ENCODE results near the gene WDR33. TPM values are rescaled to one million over a fixed set of nuclear protein-coding genes. Genes with fewer than 3 reads are reported as not detected.

WDR33 gene
- total RNA-seq, 2 experiments from 2014 or later: 59.8 to 61.5 TPM

GRCh38 chr2:127661072-127661649 is 149.8 kb downstream of the WDR33 start:
- H3K27me3 ChIP-seq (ENCODE audit: control insufficient read depth in 1 of 2, insufficient read depth in 2 of 2, low read length in 2 of 2): peaks cover 25 to 32% of the 10 kb centered on the region in 2 experiments
- no peak overlapping the region for H3K27ac ChIP-seq (ENCODE audit: low read depth in 1 of 2, low read length in 2 of 2)
- POLR2A ChIA-PET: no interaction called here
- TF ChIP-seq, protein P1, sequence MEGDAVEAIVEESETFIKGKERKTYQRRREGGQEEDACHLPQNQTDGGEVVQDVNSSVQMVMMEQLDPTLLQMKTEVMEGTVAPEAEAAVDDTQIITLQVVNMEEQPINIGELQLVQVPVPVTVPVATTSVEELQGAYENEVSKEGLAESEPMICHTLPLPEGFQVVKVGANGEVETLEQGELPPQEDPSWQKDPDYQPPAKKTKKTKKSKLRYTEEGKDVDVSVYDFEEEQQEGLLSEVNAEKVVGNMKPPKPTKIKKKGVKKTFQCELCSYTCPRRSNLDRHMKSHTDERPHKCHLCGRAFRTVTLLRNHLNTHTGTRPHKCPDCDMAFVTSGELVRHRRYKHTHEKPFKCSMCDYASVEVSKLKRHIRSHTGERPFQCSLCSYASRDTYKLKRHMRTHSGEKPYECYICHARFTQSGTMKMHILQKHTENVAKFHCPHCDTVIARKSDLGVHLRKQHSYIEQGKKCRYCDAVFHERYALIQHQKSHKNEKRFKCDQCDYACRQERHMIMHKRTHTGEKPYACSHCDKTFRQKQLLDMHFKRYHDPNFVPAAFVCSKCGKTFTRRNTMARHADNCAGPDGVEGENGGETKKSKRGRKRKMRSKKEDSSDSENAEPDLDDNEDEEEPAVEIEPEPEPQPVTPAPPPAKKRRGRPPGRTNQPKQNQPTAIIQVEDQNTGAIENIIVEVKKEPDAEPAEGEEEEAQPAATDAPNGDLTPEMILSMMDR (IDR thresholded peaks at IDR 0.05): no peak
- H3K9me3 Mint-ChIP-seq: no peaks in the 10 kb centered on the region
- no peak overlapping the region for H3K4me3 Mint-ChIP-seq
- DNase-seq (no peak), ATAC-seq (ENCODE audit: poor library complexity) (no peak)
- intact Hi-C loops (cut with DNase I, micrococcal nuclease): no loop called here
- no peaks in the 10 kb centered on the region for H3K36me3 Mint-ChIP-seq (ENCODE audit: low read depth)
- H3K27ac Mint-ChIP-seq: no peak overlapping the region
- H3K4me1 Mint-ChIP-seq (ENCODE audit: low read depth): no peaks in the 10 kb centered on the region
- H3K27me3 Mint-ChIP-seq: peaks cover 54% of the 10 kb centered on the region
- H3K36me3 ChIP-seq (ENCODE audit: insufficient read depth, low read length): no peaks in the 10 kb centered on the region
- H3K9me3 ChIP-seq (ENCODE audit: control insufficient read depth in 1 of 2, insufficient read depth in 1 of 2, low read length in 2 of 2): peaks cover 0 to 8% of the 10 kb centered on the region in 2 experiments
- peaks cover 2% of the 10 kb centered on the region for H3K4me1 ChIP-seq (ENCODE audit: insufficient read depth, low read length)
- no peak overlapping the region for H3K4me3 ChIP-seq (ENCODE audit: low read length)
- CTCF ChIA-PET: no interaction called here

DNA sequence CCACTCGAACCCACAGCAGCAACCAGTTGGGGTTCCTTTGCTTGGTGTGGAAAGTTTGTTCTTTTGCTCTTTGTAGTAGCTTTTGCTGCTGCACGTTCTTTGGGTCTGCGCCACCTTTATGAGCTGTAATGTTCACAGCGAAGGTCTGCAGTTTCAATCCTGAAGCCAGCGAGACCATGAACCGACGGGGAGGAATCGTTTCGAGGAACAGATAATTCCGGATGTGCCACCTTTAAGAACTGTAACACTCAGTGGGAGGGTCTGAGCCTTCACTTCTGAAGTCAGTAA is 150.7 kb downstream of the WDR33 start:
- H3K9me3 ChIP-seq (ENCODE audit: control insufficient read depth in 1 of 2, insufficient read depth in 1 of 2, low read length in 2 of 2): peaks cover 0 to 8% of the 10 kb centered on the region in 2 experiments
- intact Hi-C loops (cut with DNase I, micrococcal nuclease): no loop called here
- no peak for ATAC-seq (ENCODE audit: poor library complexity)
- H3K27me3 ChIP-seq (ENCODE audit: control insufficient read depth in 1 of 2, insufficient read depth in 2 of 2, low read length in 2 of 2): peaks cover 22% of the 10 kb centered on the region in 2 experiments
- no peaks in the 10 kb centered on the region for H3K36me3 ChIP-seq (ENCODE audit: insufficient read depth, low read length)
- ChIA-PET POLR2A (no interaction called here), CTCF (no interaction called here)
- no peak overlapping the region for H3K4me3 ChIP-seq (ENCODE audit: low read length)
- no peak overlapping the region for H3K4me3 Mint-ChIP-seq
- H3K27ac ChIP-seq (ENCODE audit: low read depth in 1 of 2, low read length in 2 of 2): no peak overlapping the region
- DNase-seq: no peak
- peaks cover 45% of the 10 kb centered on the region for H3K27me3 Mint-ChIP-seq
- H3K9me3 Mint-ChIP-seq: no peaks in the 10 kb centered on the region
- no peak overlapping the region for H3K27ac Mint-ChIP-seq
- TF ChIP-seq, protein P1 (IDR thresholded peaks at IDR 0.05): no peak
- peaks cover 2% of the 10 kb centered on the region for H3K4me1 ChIP-seq (ENCODE audit: insufficient read depth, low read length)
- no peaks in the 10 kb centered on the region for H3K4me1 Mint-ChIP-seq (ENCODE audit: low read depth)
- H3K36me3 Mint-ChIP-seq (ENCODE audit: low read depth): no peaks in the 10 kb centered on the region

DNA sequence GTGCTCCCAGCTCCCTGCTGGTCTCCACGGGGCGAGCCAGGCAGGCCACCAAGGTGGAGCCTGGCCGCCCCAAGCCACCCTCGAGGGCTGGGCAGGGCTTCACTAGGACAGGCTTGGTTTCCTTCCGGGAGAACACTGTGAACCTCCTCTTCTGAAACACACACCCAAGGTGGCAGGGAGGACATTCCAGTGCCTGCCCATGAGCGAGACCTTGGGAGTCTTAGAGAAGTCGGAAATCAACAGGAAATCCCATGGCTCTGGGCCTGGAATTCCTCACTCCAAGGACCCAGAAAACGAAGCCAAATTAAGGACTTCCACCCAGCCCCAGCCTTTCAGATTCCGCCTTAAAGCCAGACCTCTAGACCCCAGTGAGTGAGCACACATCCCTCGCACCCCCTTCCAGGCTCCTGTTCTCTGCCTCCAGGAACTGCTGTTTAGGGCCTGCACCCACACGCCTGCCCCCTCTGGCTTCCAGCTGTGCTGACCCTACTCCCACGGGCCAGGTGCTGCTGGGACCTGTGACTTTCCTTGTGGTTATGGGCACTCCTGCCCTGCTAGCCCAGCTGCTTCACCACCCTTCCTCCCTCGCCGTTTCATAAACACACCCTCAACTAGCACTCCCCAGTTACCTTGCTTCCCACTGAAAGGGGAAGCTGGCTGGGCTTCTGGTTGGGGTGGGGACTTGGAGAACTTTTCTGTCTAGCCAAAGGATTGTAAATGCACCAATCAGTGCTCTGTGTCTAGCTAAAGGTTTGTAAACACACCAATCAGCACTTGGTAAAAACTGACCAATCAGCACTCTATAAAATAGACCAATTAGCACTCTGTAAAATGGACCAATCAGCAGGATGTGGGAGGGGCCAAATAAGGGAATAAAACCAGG is 151.3 kb downstream of the WDR33 start:
- Histone ChIP-seq H3K36me3 (ENCODE audit: insufficient read depth, low read length) (no peaks in the 10 kb centered on the region), H3K9me3 (ENCODE audit: control insufficient read depth in 1 of 2, insufficient read depth in 1 of 2, low read length in 2 of 2) (peaks cover 0 to 8% of the 10 kb centered on the region in 2 experiments), H3K27me3 (ENCODE audit: control insufficient read depth in 1 of 2, insufficient read depth in 2 of 2, low read length in 2 of 2) (peaks cover 16% of the 10 kb centered on the region in 2 experiments), H3K4me1 (ENCODE audit: insufficient read depth, low read length) (peaks cover 2% of the 10 kb centered on the region), H3K27ac (ENCODE audit: low read depth in 1 of 2, low read length in 2 of 2) (no peak overlapping the region), H3K4me3 (ENCODE audit: low read length) (no peak overlapping the region)
- H3K27me3 Mint-ChIP-seq: peaks cover 39% of the 10 kb centered on the region
- no peak overlapping the region for H3K27ac Mint-ChIP-seq
- DNase-seq: no peak
- H3K4me1 Mint-ChIP-seq (ENCODE audit: low read depth): no peaks in the 10 kb centered on the region
- ChIA-PET CTCF (no interaction called here), POLR2A (no interaction called here)
- no peaks in the 10 kb centered on the region for H3K9me3 Mint-ChIP-seq
- ATAC-seq (ENCODE audit: poor library complexity): no peak
- TF ChIP-seq, protein P1 (IDR thresholded peaks at IDR 0.05): no peak
- H3K36me3 Mint-ChIP-seq (ENCODE audit: low read depth): no peaks in the 10 kb centered on the region
- intact Hi-C loops (cut with DNase I, micrococcal nuclease): no loop called here
- no peak overlapping the region for H3K4me3 Mint-ChIP-seq
